ENCODE data around the gene HOXB7. TPM values are rescaled to one million over a fixed set of nuclear protein-coding genes. Genes with fewer than 3 reads are reported as not detected.

Gene HOXB7
- total and polyA plus RNA-seq, 4 donors = 0.08 to 0.31 (median 0.27) TPM

DNA sequence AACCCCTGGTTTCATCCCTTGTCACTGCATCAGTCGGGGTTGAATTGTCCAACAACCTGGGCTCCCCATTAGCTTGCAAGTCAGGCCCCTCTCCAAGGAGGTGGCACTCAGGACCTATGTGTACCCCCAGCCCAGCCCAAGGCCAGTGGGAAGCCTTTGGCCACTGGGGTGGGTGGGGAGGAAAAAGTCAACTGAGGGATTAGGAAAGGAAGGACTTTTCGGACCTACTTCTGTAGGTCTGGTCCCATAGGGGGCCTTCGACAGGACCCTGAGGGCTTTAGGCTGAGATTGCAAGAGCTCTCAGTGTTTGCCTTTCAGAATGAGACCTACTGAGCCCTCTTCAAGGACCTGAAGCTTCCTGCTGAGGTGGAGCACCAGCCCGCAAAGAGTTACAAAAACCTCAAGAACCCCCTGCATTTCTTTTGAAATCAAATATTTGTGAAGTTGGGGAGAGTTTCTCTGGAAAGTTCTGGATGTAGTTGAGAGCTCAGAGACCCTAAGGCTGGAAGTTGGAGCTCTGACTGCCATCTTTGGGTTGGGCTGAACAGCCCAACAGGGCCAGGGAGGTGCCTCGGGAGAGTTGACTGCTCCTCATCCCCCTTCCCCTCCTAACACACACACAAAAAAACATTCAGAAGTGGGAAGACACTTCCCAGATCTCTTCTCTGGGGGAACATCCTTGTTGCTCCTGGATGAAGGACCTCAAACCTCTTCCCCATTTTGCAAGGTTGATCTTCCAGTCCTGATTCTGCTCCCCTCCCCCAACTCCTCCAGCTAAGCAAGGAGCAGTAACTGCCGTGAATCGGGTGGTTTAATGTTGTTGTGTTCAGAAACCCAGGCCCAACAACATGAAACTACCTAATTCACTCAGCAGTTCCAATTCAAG, 21.1 kb upstream of the HOXB7 start:
- no peaks in the 10 kb centered on the region for H3K36me3 ChIP-seq (ENCODE audit: control insufficient read depth in 4 of 4, insufficient read depth in 3 of 4, low read depth in 1 of 4, low read length in 3 of 4)
- TF ChIP-seq RXRA (IDR thresholded peaks at IDR 0.05) (no peak), HNF4A (conservative IDR thresholded peaks at IDR 0.05) (no peak), HNF4G (IDR thresholded peaks at IDR 0.05) (no peak), NR2F2 (IDR thresholded peaks at IDR 0.05) (no peak), RAD21 (IDR thresholded peaks at IDR 0.05) (no peak), FOXA1 (IDR thresholded peaks at IDR 0.05) (no peak)
- TF ChIP-seq, protein P1, sequence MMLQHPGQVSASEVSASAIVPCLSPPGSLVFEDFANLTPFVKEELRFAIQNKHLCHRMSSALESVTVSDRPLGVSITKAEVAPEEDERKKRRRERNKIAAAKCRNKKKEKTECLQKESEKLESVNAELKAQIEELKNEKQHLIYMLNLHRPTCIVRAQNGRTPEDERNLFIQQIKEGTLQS (IDR thresholded peaks at IDR 0.05) = no peak
- TF ChIP-seq, protein P2, sequence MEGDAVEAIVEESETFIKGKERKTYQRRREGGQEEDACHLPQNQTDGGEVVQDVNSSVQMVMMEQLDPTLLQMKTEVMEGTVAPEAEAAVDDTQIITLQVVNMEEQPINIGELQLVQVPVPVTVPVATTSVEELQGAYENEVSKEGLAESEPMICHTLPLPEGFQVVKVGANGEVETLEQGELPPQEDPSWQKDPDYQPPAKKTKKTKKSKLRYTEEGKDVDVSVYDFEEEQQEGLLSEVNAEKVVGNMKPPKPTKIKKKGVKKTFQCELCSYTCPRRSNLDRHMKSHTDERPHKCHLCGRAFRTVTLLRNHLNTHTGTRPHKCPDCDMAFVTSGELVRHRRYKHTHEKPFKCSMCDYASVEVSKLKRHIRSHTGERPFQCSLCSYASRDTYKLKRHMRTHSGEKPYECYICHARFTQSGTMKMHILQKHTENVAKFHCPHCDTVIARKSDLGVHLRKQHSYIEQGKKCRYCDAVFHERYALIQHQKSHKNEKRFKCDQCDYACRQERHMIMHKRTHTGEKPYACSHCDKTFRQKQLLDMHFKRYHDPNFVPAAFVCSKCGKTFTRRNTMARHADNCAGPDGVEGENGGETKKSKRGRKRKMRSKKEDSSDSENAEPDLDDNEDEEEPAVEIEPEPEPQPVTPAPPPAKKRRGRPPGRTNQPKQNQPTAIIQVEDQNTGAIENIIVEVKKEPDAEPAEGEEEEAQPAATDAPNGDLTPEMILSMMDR (IDR thresholded peaks at IDR 0.05; ENCODE audit: low read depth, low read length, missing input control) = no peak
- TF ChIP-seq, protein P3, sequence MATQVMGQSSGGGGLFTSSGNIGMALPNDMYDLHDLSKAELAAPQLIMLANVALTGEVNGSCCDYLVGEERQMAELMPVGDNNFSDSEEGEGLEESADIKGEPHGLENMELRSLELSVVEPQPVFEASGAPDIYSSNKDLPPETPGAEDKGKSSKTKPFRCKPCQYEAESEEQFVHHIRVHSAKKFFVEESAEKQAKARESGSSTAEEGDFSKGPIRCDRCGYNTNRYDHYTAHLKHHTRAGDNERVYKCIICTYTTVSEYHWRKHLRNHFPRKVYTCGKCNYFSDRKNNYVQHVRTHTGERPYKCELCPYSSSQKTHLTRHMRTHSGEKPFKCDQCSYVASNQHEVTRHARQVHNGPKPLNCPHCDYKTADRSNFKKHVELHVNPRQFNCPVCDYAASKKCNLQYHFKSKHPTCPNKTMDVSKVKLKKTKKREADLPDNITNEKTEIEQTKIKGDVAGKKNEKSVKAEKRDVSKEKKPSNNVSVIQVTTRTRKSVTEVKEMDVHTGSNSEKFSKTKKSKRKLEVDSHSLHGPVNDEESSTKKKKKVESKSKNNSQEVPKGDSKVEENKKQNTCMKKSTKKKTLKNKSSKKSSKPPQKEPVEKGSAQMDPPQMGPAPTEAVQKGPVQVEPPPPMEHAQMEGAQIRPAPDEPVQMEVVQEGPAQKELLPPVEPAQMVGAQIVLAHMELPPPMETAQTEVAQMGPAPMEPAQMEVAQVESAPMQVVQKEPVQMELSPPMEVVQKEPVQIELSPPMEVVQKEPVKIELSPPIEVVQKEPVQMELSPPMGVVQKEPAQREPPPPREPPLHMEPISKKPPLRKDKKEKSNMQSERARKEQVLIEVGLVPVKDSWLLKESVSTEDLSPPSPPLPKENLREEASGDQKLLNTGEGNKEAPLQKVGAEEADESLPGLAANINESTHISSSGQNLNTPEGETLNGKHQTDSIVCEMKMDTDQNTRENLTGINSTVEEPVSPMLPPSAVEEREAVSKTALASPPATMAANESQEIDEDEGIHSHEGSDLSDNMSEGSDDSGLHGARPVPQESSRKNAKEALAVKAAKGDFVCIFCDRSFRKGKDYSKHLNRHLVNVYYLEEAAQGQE (IDR thresholded peaks at IDR 0.05) = no peak
- TF ChIP-seq, protein P4, sequence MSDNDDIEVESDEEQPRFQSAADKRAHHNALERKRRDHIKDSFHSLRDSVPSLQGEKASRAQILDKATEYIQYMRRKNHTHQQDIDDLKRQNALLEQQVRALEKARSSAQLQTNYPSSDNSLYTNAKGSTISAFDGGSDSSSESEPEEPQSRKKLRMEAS (IDR thresholded peaks at IDR 0.05) = no peak
- TF ChIP-seq, protein P5, sequence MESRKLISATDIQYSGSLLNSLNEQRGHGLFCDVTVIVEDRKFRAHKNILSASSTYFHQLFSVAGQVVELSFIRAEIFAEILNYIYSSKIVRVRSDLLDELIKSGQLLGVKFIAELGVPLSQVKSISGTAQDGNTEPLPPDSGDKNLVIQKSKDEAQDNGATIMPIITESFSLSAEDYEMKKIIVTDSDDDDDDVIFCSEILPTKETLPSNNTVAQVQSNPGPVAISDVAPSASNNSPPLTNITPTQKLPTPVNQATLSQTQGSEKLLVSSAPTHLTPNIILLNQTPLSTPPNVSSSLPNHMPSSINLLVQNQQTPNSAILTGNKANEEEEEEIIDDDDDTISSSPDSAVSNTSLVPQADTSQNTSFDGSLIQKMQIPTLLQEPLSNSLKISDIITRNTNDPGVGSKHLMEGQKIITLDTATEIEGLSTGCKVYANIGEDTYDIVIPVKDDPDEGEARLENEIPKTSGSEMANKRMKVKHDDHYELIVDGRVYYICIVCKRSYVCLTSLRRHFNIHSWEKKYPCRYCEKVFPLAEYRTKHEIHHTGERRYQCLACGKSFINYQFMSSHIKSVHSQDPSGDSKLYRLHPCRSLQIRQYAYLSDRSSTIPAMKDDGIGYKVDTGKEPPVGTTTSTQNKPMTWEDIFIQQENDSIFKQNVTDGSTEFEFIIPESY (IDR thresholded peaks at IDR 0.05) = no peak

More for the DNA sequence above, 21.1 kb upstream of the HOXB7 start:
- Histone ChIP-seq H3K4me1 (ENCODE audit: control insufficient read depth in 4 of 4, insufficient read depth in 4 of 4, low read length in 3 of 4) (peaks cover 0 to 3% (median 0%) of the 10 kb centered on the region in 4 donors), H3K9me3 (ENCODE audit: control insufficient read depth in 4 of 4, low read length in 3 of 4) (no peaks in the 10 kb centered on the region), H3K27me3 (ENCODE audit: control insufficient read depth in 4 of 4, insufficient read depth in 4 of 4, low read length in 3 of 4) (peaks cover 16 to 60% (median 37%) of the 10 kb centered on the region in 4 donors), H3K9ac (ENCODE audit: low read depth in 1 of 2, low read length in 2 of 2) (no peak overlapping the region), H3K4me3 (ENCODE audit: low read depth in 1 of 3, low read length in 3 of 3) (no peak overlapping the region), H3K27ac (ENCODE audit: low read depth in 1 of 2, low read length in 2 of 2) (no peak overlapping the region)
- no peak for DNase-seq (ENCODE audit: low spot score)
- WGBS = 16% methylated on average over 7 of the region's 7 CpGs

Data from liver (tissue), 9 donors.